Liver (tissue), 9 donors: ENCODE data around the gene TTC5. TPM values are rescaled to one million over a fixed set of nuclear protein-coding genes. Genes with fewer than 3 reads are reported as not detected.

Experiments used
- DNase-seq: peaks from one replicate; pipeline ENCODE4 v3.0.0-alpha.2; 2017; ENCODE audit warnings: low spot score
- H3K27ac ChIP-seq, 2 donors: one replicate each; pipeline ENCODE4 v1.7.0; 2013; ENCODE audit warnings: inconsistent platforms in 2 of 2, low read length in 2 of 2, control low read depth in 1 of 2, low read depth in 1 of 2, mild to moderate bottlenecking in 1 of 2
- H3K27me3 ChIP-seq, 4 donors: one replicate each; pipeline versions ENCODE4 v1.6.1 to v1.7.0; 2013; ENCODE audit warnings: low read length in 3 of 4, inconsistent platforms in 1 of 4, mild to moderate bottlenecking in 1 of 4, moderate library complexity in 1 of 4; ENCODE audit not compliant: control insufficient read depth in 4 of 4, insufficient read depth in 4 of 4
- H3K36me3 ChIP-seq, 4 donors: one replicate each; pipeline versions ENCODE4 v1.6.1 to v1.7.0; 2013; ENCODE audit warnings: low read length in 3 of 4, mild to moderate bottlenecking in 3 of 4, low read depth in 1 of 4, moderate library complexity in 1 of 4; ENCODE audit not compliant: control insufficient read depth in 4 of 4, insufficient read depth in 3 of 4
- H3K4me1 ChIP-seq, 4 donors: one replicate each; pipeline versions ENCODE4 v1.6.1 to v1.7.0; 2013; ENCODE audit warnings: low read length in 3 of 4, mild to moderate bottlenecking in 3 of 4, moderate library complexity in 1 of 4; ENCODE audit not compliant: control insufficient read depth in 4 of 4, insufficient read depth in 4 of 4
- H3K4me3 ChIP-seq, 3 donors: one replicate each; pipeline versions ENCODE4 v1.6.1 to v1.7.0; 2013; ENCODE audit warnings: low read length in 3 of 3, control low read depth in 1 of 3, low read depth in 1 of 3, mild to moderate bottlenecking in 1 of 3
- H3K9ac ChIP-seq, 2 donors: one replicate each; pipeline ENCODE4 v1.7.0; 2013; ENCODE audit warnings: low read length in 2 of 2, mild to moderate bottlenecking in 2 of 2, moderate library complexity in 2 of 2, control low read depth in 1 of 2, low read depth in 1 of 2
- H3K9me3 ChIP-seq, 4 donors: one replicate each; pipeline versions ENCODE4 v1.6.1 to v1.7.0; 2013; ENCODE audit warnings: low read length in 3 of 4; ENCODE audit not compliant: control insufficient read depth in 4 of 4
- ATF3 ChIP-seq: IDR thresholded peaks from 2 replicates; pipeline ENCODE4 v1.6.1; 2016; ENCODE audit warnings: antibody characterized with exemption
- CTCF ChIP-seq: fragments of 150-350 bp; IDR thresholded peaks from 2 replicates; pipeline ENCODE4 v1.5.1; 2017; ENCODE audit warnings: improper control_type of control experiment, low read depth, low read length; ENCODE audit not compliant: missing input control
- EGR1 ChIP-seq, 2 donors: IDR thresholded peaks; 2 replicates each; pipeline ENCODE4 v1.6.1; 2016 to 2018; ENCODE audit warnings: antibody characterized with exemption in 2 of 2, low read depth in 2 of 2
- FOXA1 ChIP-seq: IDR thresholded peaks from 2 replicates; pipeline ENCODE4 v1.6.1; 2016; ENCODE audit warnings: antibody characterized with exemption
- FOXA2 ChIP-seq: IDR thresholded peaks from 2 replicates; pipeline ENCODE4 v1.6.1; 2016; ENCODE audit warnings: antibody characterized with exemption
- GABPA ChIP-seq, 2 donors: IDR thresholded peaks in 1 of 2; conservative IDR thresholded peaks in 1 of 2; 2 replicates each; pipeline ENCODE4 v1.6.1; 2016; ENCODE audit warnings: antibody characterized with exemption in 2 of 2, mild to moderate bottlenecking in 1 of 2, moderate library complexity in 1 of 2
- HNF4A ChIP-seq, 2 donors: conservative IDR thresholded peaks; 2 replicates each; pipeline ENCODE4 v1.6.1; 2016; ENCODE audit warnings: antibody characterized with exemption in 2 of 2, mild to moderate bottlenecking in 2 of 2
- HNF4G ChIP-seq: IDR thresholded peaks from 2 replicates; pipeline ENCODE4 v1.6.1; 2016; ENCODE audit warnings: antibody characterized with exemption
- MAX ChIP-seq: IDR thresholded peaks from 2 replicates; pipeline ENCODE4 v1.6.1; 2016; ENCODE audit warnings: antibody characterized with exemption
- NR2F2 ChIP-seq: IDR thresholded peaks from 2 replicates; pipeline ENCODE4 v1.6.1; 2016; ENCODE audit warnings: antibody characterized with exemption
- RAD21 ChIP-seq, 2 donors: IDR thresholded peaks; 2 replicates each; pipeline ENCODE4 v1.6.1; 2016; ENCODE audit warnings: antibody characterized with exemption in 2 of 2, mild to moderate bottlenecking in 2 of 2
- REST ChIP-seq: IDR thresholded peaks from 2 replicates; pipeline ENCODE4 v1.6.1; 2016; ENCODE audit warnings: antibody characterized with exemption, mild to moderate bottlenecking
- RXRA ChIP-seq, 2 donors: IDR thresholded peaks; 2 replicates each; pipeline ENCODE4 v1.6.1; 2017 to 2018; ENCODE audit warnings: antibody characterized with exemption in 2 of 2, mild to moderate bottlenecking in 1 of 2
- SP1 ChIP-seq: IDR thresholded peaks from 2 replicates; pipeline ENCODE4 v1.6.1; 2018; ENCODE audit warnings: antibody characterized with exemption, mild to moderate bottlenecking
- TAF1 ChIP-seq: conservative IDR thresholded peaks from 2 replicates; pipeline ENCODE4 v1.6.1; 2016; ENCODE audit warnings: antibody characterized with exemption, mild to moderate bottlenecking
- YY1 ChIP-seq: IDR thresholded peaks from 2 replicates; pipeline ENCODE4 v1.6.1; 2016; ENCODE audit warnings: antibody characterized with exemption, mild to moderate bottlenecking
- ZBTB33 ChIP-seq: IDR thresholded peaks from 2 replicates; pipeline ENCODE4 v1.6.1; 2016; ENCODE audit warnings: antibody characterized with exemption
- WGBS: extraction: QIAGEN DNeasy Blood & Tissue Kit; methylation state at CpG from one replicate; pipeline ENCODE4 v1.1.7; 2013; 5-methylcytosine and 5-hydroxymethylcytosine counted together
- polyA plus RNA-seq, 2 donors: library from polyadenylated mRNA; stranded (reverse) in 1 of 2; unstranded in 1 of 2; fragments of 200-250 nt in 1 of 2; fragments of >200 nt in 1 of 2; fragmentation: Nextera tagmentation in 1 of 2; extraction: Ambion mirVana in 1 of 2; gene quantifications; one replicate each; pipeline versions ENCODE4 v1.2.1 to v1.2.3, GENCODE V29; 2013 to 2015
- total RNA-seq, 2 donors: library from RNA; depleted of rRNA; stranded (reverse); fragments of >200 nt; gene quantifications; one replicate each; pipeline ENCODE4 v1.2.3, GENCODE V29; 2014
- donor health status: healthy.
- donor health status: healthy.
- donor health status: healthy.
- donor health status: healthy.
- donor health status: healthy.

Gene TTC5
- total and polyA plus RNA-seq, 4 donors: 2.5 to 8.3 (median 4.2) TPM

GRCh38 chr14:20332431-20332787 is 26.7 kb upstream of the TTC5 start:
- Histone ChIP-seq H3K36me3 (peaks cover 0 to 11% (median 1%) of the 10 kb centered on the region in 4 donors), H3K9me3 (no peaks in the 10 kb centered on the region), H3K27ac (peak overlapping the region; percentile 81 to 97), H3K4me3 (peak overlapping the region; percentile 53 to 98 (median 79)), H3K9ac (peak overlapping the region; percentile 52 to 98), H3K4me1 (peaks cover 9 to 52% (median 45%) of the 10 kb centered on the region in 4 donors), H3K27me3 (no peaks in the 10 kb centered on the region)
- TF ChIP-seq GABPA (IDR thresholded peaks at IDR 0.05 in 1 of 2, conservative IDR thresholded peaks at IDR 0.05 in 1 of 2) (no peak), RAD21 (IDR thresholded peaks at IDR 0.05) (no peak), EGR1 (IDR thresholded peaks at IDR 0.05; ENCODE audit: low read depth in 2 of 2) (no peak), SP1 (no peak), NR2F2 (no peak), CTCF (no peak), REST (no peak), FOXA1 (no peak), HNF4A (conservative IDR thresholded peaks at IDR 0.05) (no peak), FOXA2 (no peak), ATF3 (no peak), ZBTB33 (no peak), MAX (no peak), YY1 (no peak), HNF4G (no peak)
- no peak for DNase-seq
- WGBS: 8% methylated on average over 4 of the region's 4 CpGs

GRCh38 chr14:20331053-20331613 is 25.4 kb upstream of the TTC5 start:
- Histone ChIP-seq H3K9ac (no peak overlapping the region), H3K27me3 (no peaks in the 10 kb centered on the region), H3K27ac (peak overlapping the region in 1 of 2 donors; percentile 28), H3K9me3 (no peaks in the 10 kb centered on the region), H3K4me3 (peak overlapping the region in 1 of 3 donors; percentile 0), H3K36me3 (peaks cover 2 to 16% (median 6%) of the 10 kb centered on the region in 4 donors), H3K4me1 (peaks cover 9 to 60% (median 52%) of the 10 kb centered on the region in 4 donors)
- 31% methylated on average over 2 of the region's 2 CpGs for WGBS
- no peak for DNase-seq
- TF ChIP-seq RXRA (IDR thresholded peaks at IDR 0.05) (peak in 1 of 2 donors; percentile 18), REST (no peak), ATF3 (peak; percentile 12), TAF1 (no peak)
